ENCODE results near the gene TMEM50B. TPM values are rescaled to one million over a fixed set of nuclear protein-coding genes. Genes with fewer than 3 reads are reported as not detected.
"Not testable (repeated sequence)": the region's sequence is repeated elsewhere in the genome, so short reads cannot be mapped to it uniquely, and the experiment has no call there.

The TMEM50B gene
- total RNA-seq, 1 experiment from 2014 or later, result 57.5 TPM

- H2AFZ ChIP-seq (ENCODE audit: low read length), result no peak overlapping the region
- no peak overlapping the region for H3K27ac ChIP-seq (ENCODE audit: low read length)
- no peaks in the 10 kb centered on the region for H3K9me3 ChIP-seq (ENCODE audit: low read length)
- DNase-seq, result no peak
- H3K4me1 ChIP-seq (ENCODE audit: low read length), result no peaks in the 10 kb centered on the region
- H3K79me2 ChIP-seq (ENCODE audit: low read length), result peaks cover 65% of the 10 kb centered on the region
- 0 out of 2 replicates have a peak, but pooled peaks cover 5% of the 10 kb centered on the region for H4K20me1 ChIP-seq (ENCODE audit: insufficient read depth, low read depth, low read length)
- H3K4me2 ChIP-seq (ENCODE audit: low read depth, low read length, poor library complexity, severe bottlenecking), result no peak overlapping the region
- H3K9me2 ChIP-seq (replicated peaks; ENCODE audit: insufficient read depth, low read length), result no peaks in the 10 kb centered on the region
- peaks cover 34% of the 10 kb centered on the region for H3K36me3 ChIP-seq (ENCODE audit: insufficient read depth, low read length)
- no peak overlapping the region for H3K4me3 ChIP-seq (ENCODE audit: low read length)
- no peak overlapping the region for H3K9ac ChIP-seq (ENCODE audit: low read length)
- H3K27me3 ChIP-seq (ENCODE audit: low read length), result no peaks in the 10 kb centered on the region
These were observed 61.1 kb downstream of the TMEM50B start for GRCh38 chr21:33418691-33419090.

DNA sequence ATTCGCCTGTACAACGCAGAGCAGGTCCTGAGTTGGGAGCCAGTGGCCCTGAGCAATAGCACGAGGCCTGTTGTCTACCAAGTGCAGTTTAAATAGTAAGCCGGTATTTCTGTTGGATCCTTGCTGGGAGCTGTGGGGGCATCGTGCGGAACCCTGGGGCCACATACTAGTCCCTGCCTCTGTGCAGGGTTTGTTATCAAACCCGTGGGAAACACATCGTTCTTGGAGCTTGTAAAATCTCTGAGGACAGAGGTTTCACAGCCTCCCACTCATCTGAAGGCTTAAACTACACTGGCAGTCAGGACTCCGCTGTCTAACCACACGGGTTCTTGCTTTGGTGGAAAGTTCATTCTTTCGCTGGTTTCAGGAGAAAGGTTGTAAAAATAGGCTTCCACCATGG, 64.8 kb downstream of the TMEM50B start:
- H3K4me2 ChIP-seq (ENCODE audit: low read depth, low read length, poor library complexity, severe bottlenecking), result no peak overlapping the region
- H3K4me1 ChIP-seq (ENCODE audit: low read length), result no peaks in the 10 kb centered on the region
- no peak overlapping the region for H3K4me3 ChIP-seq (ENCODE audit: low read length)
- no peak overlapping the region for H3K9ac ChIP-seq (ENCODE audit: low read length)
- H3K9me3 ChIP-seq (ENCODE audit: low read length), result no peaks in the 10 kb centered on the region
- H4K20me1 ChIP-seq (ENCODE audit: insufficient read depth, low read depth, low read length), result peaks cover 22% of the 10 kb centered on the region; the same call in 1 of the 2 replicates
- no peaks in the 10 kb centered on the region for H3K27me3 ChIP-seq (ENCODE audit: low read length)
- H3K79me2 ChIP-seq (ENCODE audit: low read length), result peaks cover 88% of the 10 kb centered on the region
- DNase-seq, result no peak
- no peak overlapping the region for H2AFZ ChIP-seq (ENCODE audit: low read length)
- H3K36me3 ChIP-seq (ENCODE audit: insufficient read depth, low read length), result peaks cover 26% of the 10 kb centered on the region; the same call in 1 of the 2 replicates
- no peak overlapping the region for H3K27ac ChIP-seq (ENCODE audit: low read length)
- no peaks in the 10 kb centered on the region for H3K9me2 ChIP-seq (replicated peaks; ENCODE audit: insufficient read depth, low read length)

DNA sequence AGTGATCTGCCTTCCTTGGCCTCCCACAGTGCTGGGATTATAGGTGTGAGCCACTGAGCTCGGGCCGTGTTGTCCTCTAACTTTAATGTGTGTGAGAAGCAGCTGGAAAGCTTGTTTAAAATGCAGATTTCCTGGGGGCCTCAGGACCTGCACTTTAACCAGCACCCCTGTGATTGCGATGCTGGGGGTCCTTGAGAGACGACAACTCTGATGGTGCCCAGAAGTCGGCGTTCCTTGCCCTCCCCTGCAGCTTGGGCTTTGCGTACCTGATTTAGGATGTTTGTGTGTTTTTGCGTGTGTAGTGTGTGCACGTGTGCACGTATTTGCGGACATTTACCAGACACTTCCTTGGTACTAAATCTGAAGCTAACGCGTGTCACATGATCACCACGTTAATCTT, 65.7 kb downstream of the TMEM50B start:
- H4K20me1 ChIP-seq (ENCODE audit: insufficient read depth, low read depth, low read length), result peaks cover 22% of the 10 kb centered on the region; the same call in 1 of the 2 replicates
- no peak for DNase-seq
- H3K4me3 ChIP-seq (ENCODE audit: low read length), result no peak overlapping the region
- H3K27ac ChIP-seq (ENCODE audit: low read length), result no peak overlapping the region
- H3K4me2 ChIP-seq (ENCODE audit: low read depth, low read length, poor library complexity, severe bottlenecking), result no peak overlapping the region
- H3K79me2 ChIP-seq (ENCODE audit: low read length), result peaks cover 88% of the 10 kb centered on the region
- no peaks in the 10 kb centered on the region for H3K4me1 ChIP-seq (ENCODE audit: low read length)
- no peaks in the 10 kb centered on the region for H3K27me3 ChIP-seq (ENCODE audit: low read length)
- H3K36me3 ChIP-seq (ENCODE audit: insufficient read depth, low read length), result peaks cover 22% of the 10 kb centered on the region; the same call in 1 of the 2 replicates
- no peak overlapping the region for H2AFZ ChIP-seq (ENCODE audit: low read length)
- no peaks in the 10 kb centered on the region for H3K9me3 ChIP-seq (ENCODE audit: low read length)
- H3K9me2 ChIP-seq (replicated peaks; ENCODE audit: insufficient read depth, low read length), result no peaks in the 10 kb centered on the region
- no peak overlapping the region for H3K9ac ChIP-seq (ENCODE audit: low read length)

- Histone ChIP-seq H3K4me1 (ENCODE audit: low read length) (no peaks in the 10 kb centered on the region), H3K79me2 (ENCODE audit: low read length) (peaks cover 89% of the 10 kb centered on the region), H3K9me2 (replicated peaks; ENCODE audit: insufficient read depth, low read length) (no peaks in the 10 kb centered on the region), H2AFZ (ENCODE audit: low read length) (no peak overlapping the region), H3K27me3 (ENCODE audit: low read length) (no peaks in the 10 kb centered on the region), H3K4me3 (ENCODE audit: low read length) (no peak overlapping the region), H3K9me3 (ENCODE audit: low read length) (no peaks in the 10 kb centered on the region), H3K27ac (ENCODE audit: low read length) (no peak overlapping the region), H4K20me1 (ENCODE audit: insufficient read depth, low read depth, low read length) (peaks cover 22% of the 10 kb centered on the region; the same call in 1 of the 2 replicates), H3K4me2 (ENCODE audit: low read depth, low read length, poor library complexity, severe bottlenecking) (no peak overlapping the region), H3K36me3 (ENCODE audit: insufficient read depth, low read length) (peaks cover 15% of the 10 kb centered on the region; the same call in 1 of the 2 replicates), H3K9ac (ENCODE audit: low read length) (no peak overlapping the region)
- DNase-seq, result no peak
These were observed 66.8 kb downstream of the TMEM50B start for GRCh38 chr21:33412832-33413519.

DNA sequence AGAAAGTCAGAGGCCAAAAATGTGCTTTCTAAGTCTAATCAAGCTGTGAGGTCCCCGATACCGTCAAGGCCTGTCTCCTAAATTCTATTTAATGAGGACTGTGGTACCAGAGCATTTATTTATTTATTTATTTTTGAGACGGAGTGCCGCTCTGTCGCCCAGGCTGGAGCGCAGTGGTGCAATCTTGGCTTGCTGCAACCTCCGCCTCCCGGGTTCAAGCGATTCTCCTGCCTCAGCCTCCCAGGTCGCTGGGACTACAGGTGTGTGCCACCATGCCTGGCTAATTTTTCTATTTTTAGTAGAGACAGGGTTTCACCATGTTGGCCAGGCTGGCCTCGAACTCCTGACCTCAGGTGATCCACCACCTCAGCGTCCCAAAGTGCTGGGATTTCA, 67.3 kb downstream of the TMEM50B start:
- not testable (repeated sequence) for H3K9ac ChIP-seq (ENCODE audit: low read length); H3K4me3 ChIP-seq (ENCODE audit: low read length); H3K27me3 ChIP-seq (ENCODE audit: low read length); H3K9me3 ChIP-seq (ENCODE audit: low read length); H3K27ac ChIP-seq (ENCODE audit: low read length); H3K4me1 ChIP-seq (ENCODE audit: low read length); DNase-seq; H3K4me2 ChIP-seq (ENCODE audit: low read depth, low read length, poor library complexity, severe bottlenecking); H2AFZ ChIP-seq (ENCODE audit: low read length); H3K9me2 ChIP-seq (replicated peaks; ENCODE audit: insufficient read depth, low read length)
- Histone ChIP-seq H3K79me2 (ENCODE audit: low read length) (peaks cover 91% of the 10 kb centered on the region), H3K36me3 (ENCODE audit: insufficient read depth, low read length) (peaks cover 15% of the 10 kb centered on the region; the same call in 1 of the 2 replicates), H4K20me1 (ENCODE audit: insufficient read depth, low read depth, low read length) (peaks cover 22% of the 10 kb centered on the region; the same call in 1 of the 2 replicates)

GRCh38 chr21:33411949-33412430, 67.8 kb downstream of the TMEM50B start:
- peaks cover 22% of the 10 kb centered on the region; the same call in 1 of the 2 replicates for H4K20me1 ChIP-seq (ENCODE audit: insufficient read depth, low read depth, low read length)
- H3K27me3 ChIP-seq (ENCODE audit: low read length), result no peaks in the 10 kb centered on the region
- H3K4me2 ChIP-seq (ENCODE audit: low read depth, low read length, poor library complexity, severe bottlenecking), result no peak overlapping the region
- peaks cover 91% of the 10 kb centered on the region for H3K79me2 ChIP-seq (ENCODE audit: low read length)
- no peaks in the 10 kb centered on the region for H3K4me1 ChIP-seq (ENCODE audit: low read length)
- H2AFZ ChIP-seq (ENCODE audit: low read length), result no peak overlapping the region
- H3K36me3 ChIP-seq (ENCODE audit: insufficient read depth, low read length), result peaks cover 15% of the 10 kb centered on the region; the same call in 1 of the 2 replicates
- DNase-seq, result no peak
- H3K4me3 ChIP-seq (ENCODE audit: low read length), result no peak overlapping the region
- H3K9me2 ChIP-seq (replicated peaks; ENCODE audit: insufficient read depth, low read length), result no peaks in the 10 kb centered on the region
- H3K9ac ChIP-seq (ENCODE audit: low read length), result no peak overlapping the region
- no peak overlapping the region for H3K27ac ChIP-seq (ENCODE audit: low read length)
- H3K9me3 ChIP-seq (ENCODE audit: low read length), result no peaks in the 10 kb centered on the region

- peaks cover 11% of the 10 kb centered on the region; the same call in 1 of the 2 replicates for H3K36me3 ChIP-seq (ENCODE audit: insufficient read depth, low read length)
- peaks cover 78% of the 10 kb centered on the region for H3K79me2 ChIP-seq (ENCODE audit: low read length)
- H4K20me1 ChIP-seq (ENCODE audit: insufficient read depth, low read depth, low read length), result peaks cover 4% of the 10 kb centered on the region; the same call in 1 of the 2 replicates
- H3K9ac ChIP-seq (ENCODE audit: low read length), result no peak overlapping the region
- H3K27me3 ChIP-seq (ENCODE audit: low read length), result no peaks in the 10 kb centered on the region
- no peaks in the 10 kb centered on the region for H3K9me3 ChIP-seq (ENCODE audit: low read length)
- no peak overlapping the region for H3K27ac ChIP-seq (ENCODE audit: low read length)
- H2AFZ ChIP-seq (ENCODE audit: low read length), result no peak overlapping the region
- no peak overlapping the region for H3K4me3 ChIP-seq (ENCODE audit: low read length)
- H3K4me1 ChIP-seq (ENCODE audit: low read length), result peaks cover 29% of the 10 kb centered on the region
- no peak overlapping the region for H3K4me2 ChIP-seq (ENCODE audit: low read depth, low read length, poor library complexity, severe bottlenecking)
- DNase-seq, result no peak
- no peaks in the 10 kb centered on the region for H3K9me2 ChIP-seq (replicated peaks; ENCODE audit: insufficient read depth, low read length)
These were observed 73.3 kb downstream of the TMEM50B start for GRCh38 chr21:33406493-33406892.

GRCh38 chr21:33403786-33404585, 75.8 kb downstream of the TMEM50B start:
- DNase-seq, result peak; percentile 71
- peaks cover 54% of the 10 kb centered on the region for H3K79me2 ChIP-seq (ENCODE audit: low read length)
- H3K9ac ChIP-seq (ENCODE audit: low read length), result peak overlapping the region; percentile 96
- peaks cover 35% of the 10 kb centered on the region for H3K4me1 ChIP-seq (ENCODE audit: low read length)
- H3K4me2 ChIP-seq (ENCODE audit: low read depth, low read length, poor library complexity, severe bottlenecking), result peak overlapping the region; percentile 76
- peak overlapping the region; percentile 34; the same call in 1 of the 2 replicates for H2AFZ ChIP-seq (ENCODE audit: low read length)
- no peaks in the 10 kb centered on the region for H4K20me1 ChIP-seq (ENCODE audit: insufficient read depth, low read depth, low read length)
- peak overlapping the region; percentile 95 for H3K4me3 ChIP-seq (ENCODE audit: low read length)
- H3K9me2 ChIP-seq (replicated peaks; ENCODE audit: insufficient read depth, low read length), result no peaks in the 10 kb centered on the region
- no peaks in the 10 kb centered on the region for H3K9me3 ChIP-seq (ENCODE audit: low read length)
- H3K27me3 ChIP-seq (ENCODE audit: low read length), result no peaks in the 10 kb centered on the region
- H3K36me3 ChIP-seq (ENCODE audit: insufficient read depth, low read length), result peaks cover 8% of the 10 kb centered on the region; the same call in 1 of the 2 replicates
- peak overlapping the region; percentile 79 for H3K27ac ChIP-seq (ENCODE audit: low read length)

Measured in Karpas-422 (cell line).